ENCODE measurements around the gene DIDO1.

The DIDO1 gene

GRCh38 chr20:62931464-62931863 lies 5.2 kb upstream of the DIDO1 start:
- Histone ChIP-seq H3K36me3 (peaks cover 40% of the 10 kb centered on the region), H3K4me3 (ENCODE audit: low read depth, low read length) (no peak overlapping the region), H3K27me3 (no peaks in the 10 kb centered on the region), H3K9me3 (no peaks in the 10 kb centered on the region), H3K4me1 (no peaks in the 10 kb centered on the region)
- DNase-seq = no peak
- no peak for TF ChIP-seq CTCF (IDR thresholded peaks at IDR 0.05; ENCODE audit: low read depth, low read length)

GRCh38 chr20:62929051-62929538 lies 2.8 kb upstream of the DIDO1 start:
- peaks cover 11% of the 10 kb centered on the region; the same call in 1 of the 2 replicates for H3K4me1 ChIP-seq
- no peak for TF ChIP-seq CTCF (IDR thresholded peaks at IDR 0.05; ENCODE audit: low read depth, low read length)
- H3K9me3 ChIP-seq = no peaks in the 10 kb centered on the region
- H3K4me3 ChIP-seq (ENCODE audit: low read depth, low read length) = no peak overlapping the region
- H3K36me3 ChIP-seq = peaks cover 16% of the 10 kb centered on the region
- no peak for DNase-seq
- no peaks in the 10 kb centered on the region for H3K27me3 ChIP-seq

GRCh38 chr20:62928246-62928939 lies 2.1 kb upstream of the DIDO1 start:
- DNase-seq = no peak
- Histone ChIP-seq H3K36me3 (peaks cover 9% of the 10 kb centered on the region), H3K27me3 (no peaks in the 10 kb centered on the region), H3K4me3 (ENCODE audit: low read depth, low read length) (no peak overlapping the region), H3K4me1 (peaks cover 11% of the 10 kb centered on the region; the same call in 1 of the 2 replicates), H3K9me3 (no peaks in the 10 kb centered on the region)
- no peak for TF ChIP-seq CTCF (IDR thresholded peaks at IDR 0.05; ENCODE audit: low read depth, low read length)

GRCh38 chr20:62927128-62927705 lies 912 bp upstream of the DIDO1 start:
- no peak for TF ChIP-seq CTCF (IDR thresholded peaks at IDR 0.05; ENCODE audit: low read depth, low read length)
- Histone ChIP-seq H3K27me3 (no peaks in the 10 kb centered on the region), H3K9me3 (no peaks in the 10 kb centered on the region), H3K36me3 (0 out of 2 replicates have a peak, but pooled peaks cover 5% of the 10 kb centered on the region), H3K4me3 (ENCODE audit: low read depth, low read length) (peak overlapping the region; percentile 97), H3K4me1 (peaks cover 11% of the 10 kb centered on the region; the same call in 1 of the 2 replicates)
- DNase-seq = no peak

- H3K4me3 ChIP-seq (ENCODE audit: low read depth, low read length) = peak overlapping the region; percentile 97
- H3K4me1 ChIP-seq = peaks cover 16% of the 10 kb centered on the region
- no peaks in the 10 kb centered on the region for H3K9me3 ChIP-seq
- H3K36me3 ChIP-seq = 0 out of 2 replicates have a peak, but pooled peaks cover under 1% of the 10 kb centered on the region
- TF ChIP-seq CTCF (IDR thresholded peaks at IDR 0.05; ENCODE audit: low read depth, low read length) = no peak
- no peak for DNase-seq
- H3K27me3 ChIP-seq = no peaks in the 10 kb centered on the region
Measured at GRCh38 chr20:62925420-62926228, 681 bp downstream of the DIDO1 start.

All from BE2C (cell line).